HUDEP-2 (cell line): ENCODE results near the gene NUP205.

ENCODE experiments used
- DNase-seq, 76 experiments: peaks; one replicate each; lab custom pipeline; 2025; ENCODE audit not compliant: unreplicated experiment in 76 of 76; lab: John Stamatoyannopoulos, UW

NUP205 gene, protein sequence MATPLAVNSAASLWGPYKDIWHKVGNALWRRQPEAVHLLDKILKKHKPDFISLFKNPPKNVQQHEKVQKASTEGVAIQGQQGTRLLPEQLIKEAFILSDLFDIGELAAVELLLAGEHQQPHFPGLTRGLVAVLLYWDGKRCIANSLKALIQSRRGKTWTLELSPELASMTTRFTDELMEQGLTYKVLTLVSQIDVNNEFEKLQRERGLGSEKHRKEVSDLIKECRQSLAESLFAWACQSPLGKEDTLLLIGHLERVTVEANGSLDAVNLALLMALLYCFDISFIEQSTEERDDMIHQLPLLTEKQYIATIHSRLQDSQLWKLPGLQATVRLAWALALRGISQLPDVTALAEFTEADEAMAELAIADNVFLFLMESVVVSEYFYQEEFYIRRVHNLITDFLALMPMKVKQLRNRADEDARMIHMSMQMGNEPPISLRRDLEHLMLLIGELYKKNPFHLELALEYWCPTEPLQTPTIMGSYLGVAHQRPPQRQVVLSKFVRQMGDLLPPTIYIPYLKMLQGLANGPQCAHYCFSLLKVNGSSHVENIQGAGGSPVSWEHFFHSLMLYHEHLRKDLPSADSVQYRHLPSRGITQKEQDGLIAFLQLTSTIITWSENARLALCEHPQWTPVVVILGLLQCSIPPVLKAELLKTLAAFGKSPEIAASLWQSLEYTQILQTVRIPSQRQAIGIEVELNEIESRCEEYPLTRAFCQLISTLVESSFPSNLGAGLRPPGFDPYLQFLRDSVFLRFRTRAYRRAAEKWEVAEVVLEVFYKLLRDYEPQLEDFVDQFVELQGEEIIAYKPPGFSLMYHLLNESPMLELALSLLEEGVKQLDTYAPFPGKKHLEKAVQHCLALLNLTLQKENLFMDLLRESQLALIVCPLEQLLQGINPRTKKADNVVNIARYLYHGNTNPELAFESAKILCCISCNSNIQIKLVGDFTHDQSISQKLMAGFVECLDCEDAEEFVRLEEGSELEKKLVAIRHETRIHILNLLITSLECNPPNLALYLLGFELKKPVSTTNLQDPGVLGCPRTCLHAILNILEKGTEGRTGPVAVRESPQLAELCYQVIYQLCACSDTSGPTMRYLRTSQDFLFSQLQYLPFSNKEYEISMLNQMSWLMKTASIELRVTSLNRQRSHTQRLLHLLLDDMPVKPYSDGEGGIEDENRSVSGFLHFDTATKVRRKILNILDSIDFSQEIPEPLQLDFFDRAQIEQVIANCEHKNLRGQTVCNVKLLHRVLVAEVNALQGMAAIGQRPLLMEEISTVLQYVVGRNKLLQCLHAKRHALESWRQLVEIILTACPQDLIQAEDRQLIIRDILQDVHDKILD (N-terminal part only)

DNA sequence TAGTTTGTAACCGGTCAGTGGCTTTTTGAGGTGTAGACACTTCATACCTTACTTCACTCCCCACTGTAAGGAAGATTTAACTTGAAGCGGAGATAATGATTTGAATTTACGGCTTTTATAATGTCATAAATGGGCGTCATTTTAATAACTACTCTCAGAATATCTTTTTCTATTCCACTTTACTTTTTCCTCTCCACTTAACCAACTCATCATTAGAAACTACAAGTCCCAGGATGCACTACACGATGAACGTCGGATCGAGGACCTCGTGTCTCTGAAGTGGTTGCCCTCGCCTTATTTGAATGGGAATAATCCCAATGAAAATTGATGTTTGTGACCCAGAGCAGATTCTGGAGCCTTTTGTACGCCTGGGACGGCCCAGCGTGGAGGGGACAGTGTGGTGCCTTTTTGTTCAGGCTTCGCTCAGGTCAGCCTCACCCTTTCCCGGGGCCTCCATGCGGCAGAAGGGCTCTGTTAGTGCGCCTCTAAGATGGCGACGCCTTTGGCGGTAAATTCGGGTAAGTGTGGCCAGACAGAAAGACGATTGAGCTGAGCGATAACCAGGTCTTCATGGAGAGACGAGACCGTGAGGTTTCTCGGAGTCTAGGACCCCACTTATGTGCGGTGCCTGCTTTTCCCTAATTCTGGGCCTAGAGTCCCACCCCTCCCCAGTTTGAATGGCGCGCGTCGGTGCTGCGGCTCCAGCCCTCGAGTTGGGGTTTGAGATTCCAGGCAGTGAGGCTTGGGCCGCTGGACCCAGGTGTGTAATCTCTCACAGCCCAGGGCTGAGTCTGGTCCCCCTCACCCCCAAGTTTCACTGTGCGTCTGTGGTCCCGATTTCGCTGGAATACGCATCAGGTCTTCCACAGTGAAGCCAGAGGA is at the start of gene NUP205:
TSS of gene NUP205 (plus strand) at position 463 of the 882 bp plus-strand sequence. CDS start at position 491, 28 bp downstream.
- peak in 75 of 76 experiments; percentile 9 to 96 (median 64) for DNase-seq

DNA sequence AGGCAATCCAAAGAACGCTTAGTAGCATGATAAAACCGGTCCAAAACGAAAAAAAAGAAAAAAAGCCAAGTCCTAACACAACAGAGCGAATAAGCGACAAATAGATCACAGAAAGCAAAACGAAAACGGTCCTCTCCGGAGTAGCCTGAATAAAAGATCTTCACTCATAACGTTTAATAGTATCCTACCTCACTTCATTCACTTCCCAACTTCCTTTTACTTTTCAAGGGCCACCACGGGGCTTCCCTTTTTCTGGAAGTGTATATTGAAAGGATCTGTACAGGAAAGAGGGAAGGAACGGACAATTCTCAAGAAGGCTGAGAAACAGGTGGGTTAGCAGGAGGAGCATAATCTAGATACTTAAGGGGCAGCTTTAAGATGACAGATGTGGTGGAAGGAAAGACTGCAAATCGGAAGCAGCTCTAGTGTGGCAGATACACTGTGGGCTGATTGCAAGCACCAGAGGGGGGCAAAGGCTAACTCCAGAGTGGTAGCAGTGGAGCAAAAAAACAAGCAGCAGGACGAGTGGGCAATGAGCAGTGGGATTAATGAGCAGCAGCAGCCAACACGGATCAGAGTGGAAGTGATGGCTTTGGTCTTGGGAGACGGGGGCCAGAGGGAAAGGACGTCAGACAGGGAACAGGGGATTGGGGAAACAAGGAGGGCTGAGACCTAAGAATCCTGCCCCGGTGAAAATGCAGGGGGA is 48.7 kb upstream of the NUP205 start:
- DNase-seq = peak in 12 of 76 experiments; percentile 5 to 28 (median 15)

DNA sequence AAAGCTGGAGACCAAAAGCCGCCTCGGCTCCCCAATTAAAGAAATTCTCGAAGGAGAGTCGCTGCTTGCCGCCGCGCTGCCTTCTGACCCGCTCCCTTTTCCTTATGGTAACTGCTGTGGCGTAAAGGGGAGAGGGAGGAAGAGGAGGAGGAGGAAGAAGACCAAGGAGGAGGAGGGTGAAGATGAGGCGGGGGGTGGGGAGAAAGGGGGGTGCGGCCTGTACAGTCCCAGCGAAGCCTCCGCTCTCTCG is 48.2 kb upstream of the NUP205 start:
- DNase-seq = peak in 8 of 76 experiments; percentile 29 to 59 (median 38)

DNA sequence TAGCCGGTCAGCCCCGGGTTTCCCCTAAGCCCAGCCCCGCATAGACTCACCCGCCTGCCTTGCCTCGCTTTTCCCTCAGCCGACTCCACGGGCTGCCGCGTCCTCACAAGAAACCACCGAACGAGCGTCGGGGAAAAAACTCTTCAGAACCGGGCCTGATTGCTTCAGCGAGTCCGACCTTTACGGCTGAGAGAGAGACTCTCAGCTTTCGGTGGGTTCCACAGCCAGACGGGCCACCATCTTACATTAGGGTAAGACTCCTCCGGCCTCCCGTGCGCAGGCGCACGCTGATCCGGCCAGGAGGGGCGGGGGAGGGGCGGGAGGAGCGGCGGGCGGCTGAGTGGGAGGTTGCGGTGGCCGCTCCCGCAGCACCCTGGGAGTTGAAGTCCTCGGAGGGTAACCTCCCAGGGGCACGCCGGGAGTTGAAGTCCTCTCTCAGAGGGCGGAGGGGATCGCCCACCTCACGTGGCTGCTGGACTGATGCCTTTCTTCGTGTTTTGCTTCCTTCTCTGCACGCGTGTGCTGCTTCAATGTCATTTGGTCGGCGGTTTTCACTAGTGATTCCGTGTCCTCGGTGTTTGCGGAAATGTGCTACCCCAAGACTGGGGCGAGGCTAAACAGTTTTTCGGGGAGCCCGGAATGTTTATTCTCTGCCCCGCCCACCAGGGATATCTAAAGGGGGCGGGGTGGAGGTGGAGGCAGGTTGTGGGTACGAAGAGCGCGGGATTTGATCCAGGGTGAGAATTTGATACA is 47.7 kb upstream of the NUP205 start, which contains the start of gene CNOT4:
TSS of gene CNOT4 (minus strand) at position 264 of the 753 bp plus-strand sequence. CDS start 71,771 bp downstream, outside the sequence.
- peak; percentile 61 to 98 (median 92) for DNase-seq

DNA sequence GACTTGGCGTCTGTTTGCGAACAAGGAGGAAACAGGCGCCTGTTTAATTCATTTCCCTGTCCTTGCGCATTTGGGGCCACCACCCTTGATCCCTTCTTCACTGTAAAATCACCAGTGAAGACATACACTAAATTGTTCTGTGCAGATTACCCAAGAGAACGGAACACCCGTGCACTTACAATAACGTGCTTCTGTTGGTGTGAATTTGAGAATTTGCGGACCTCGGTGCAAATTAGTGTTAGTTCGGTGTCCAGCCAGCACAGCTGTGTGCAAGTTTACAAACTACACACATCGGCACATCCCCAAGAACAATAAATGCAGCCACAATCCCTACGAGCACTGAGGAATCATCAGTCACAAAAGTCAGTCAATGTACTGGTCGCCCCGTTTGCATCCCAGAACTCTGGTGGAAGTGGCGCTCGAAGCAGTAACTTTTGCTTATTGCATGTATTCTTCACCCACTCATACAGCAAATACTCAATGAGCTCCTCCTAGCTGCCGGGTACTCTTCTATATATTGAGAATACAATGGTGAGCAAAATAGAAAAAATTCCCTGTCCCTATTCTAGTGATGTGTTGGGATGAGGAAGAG is 47.0 kb upstream of the NUP205 start:
- DNase-seq = peak in 10 of 76 experiments; percentile 1 to 53 (median 15)

DNA sequence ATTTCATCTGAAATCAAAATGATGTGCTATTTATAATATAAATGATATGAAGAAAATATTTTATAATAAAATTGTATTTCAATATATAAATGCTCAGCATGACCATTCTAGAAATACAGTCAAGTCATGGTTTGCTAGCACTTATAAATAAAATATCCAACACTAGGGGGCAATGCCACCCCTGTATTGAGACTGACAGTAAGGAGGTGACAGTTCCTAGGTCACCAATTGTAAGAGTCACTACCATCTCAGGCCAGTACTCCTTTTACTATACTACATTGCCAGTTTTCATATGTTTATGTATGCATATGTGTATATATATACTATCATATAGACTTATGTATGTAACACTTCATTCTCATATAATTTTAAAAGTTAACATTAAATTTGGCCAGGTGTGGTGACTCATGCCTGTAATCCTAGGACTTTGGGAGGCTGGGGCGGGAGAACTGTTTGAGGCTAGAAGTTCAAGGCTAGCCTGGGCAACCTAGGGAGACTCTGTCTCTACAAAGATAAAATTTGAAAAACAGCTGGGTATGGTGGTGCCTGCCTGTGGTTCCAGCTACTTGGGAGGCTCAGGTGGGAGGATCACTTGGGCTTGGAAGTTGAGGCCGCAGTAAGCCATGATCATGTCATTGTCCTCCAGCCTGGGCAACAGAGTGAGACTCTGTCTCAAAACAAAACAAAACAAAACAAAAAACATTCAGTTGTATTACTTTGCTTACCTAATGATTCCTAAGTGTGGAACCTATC is 45.4 kb upstream of the NUP205 start:
- DNase-seq = peak in 41 of 76 experiments; percentile 5 to 82 (median 63)

DNA sequence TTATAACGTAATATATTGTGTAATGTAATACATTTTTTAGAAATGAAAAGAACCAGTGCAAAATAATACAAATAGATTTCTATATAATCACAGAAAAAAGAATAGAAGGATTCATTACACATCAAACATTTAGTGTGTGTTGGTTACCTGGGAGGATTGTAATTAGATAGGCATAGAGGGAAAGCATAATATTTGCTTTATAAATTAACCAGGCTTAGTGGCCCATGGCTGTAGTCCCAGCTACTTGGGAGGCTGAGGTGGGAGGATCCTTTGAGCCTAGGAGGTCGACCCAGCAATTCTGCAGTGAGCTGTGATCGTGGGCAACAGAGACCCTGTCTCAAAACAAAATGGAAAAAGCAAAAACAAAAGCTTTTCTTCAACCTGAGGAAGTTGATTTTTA is 42.9 kb upstream of the NUP205 start:
- no peak for DNase-seq

DNA sequence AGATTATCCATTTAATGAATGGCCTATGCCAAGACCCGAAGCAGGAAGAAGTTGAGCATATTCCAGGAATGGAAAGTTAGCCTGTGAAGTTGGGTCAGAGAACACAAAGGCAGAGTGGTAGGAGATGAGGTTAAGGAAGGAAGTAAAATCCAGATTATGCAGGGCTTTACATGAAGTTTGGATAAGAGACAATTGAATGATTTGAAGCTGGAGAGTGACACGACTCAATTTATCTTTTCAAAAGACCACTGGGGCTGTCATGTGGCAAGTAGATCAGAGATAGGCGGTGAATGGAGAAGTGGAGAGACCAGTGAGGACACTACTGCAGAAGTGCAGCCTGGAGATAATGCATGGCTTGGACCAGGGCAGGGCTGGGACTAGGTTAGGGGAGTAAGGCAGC is 40.7 kb upstream of the NUP205 start:
- peak in 9 of 76 experiments; percentile 5 to 24 (median 9) for DNase-seq

DNA sequence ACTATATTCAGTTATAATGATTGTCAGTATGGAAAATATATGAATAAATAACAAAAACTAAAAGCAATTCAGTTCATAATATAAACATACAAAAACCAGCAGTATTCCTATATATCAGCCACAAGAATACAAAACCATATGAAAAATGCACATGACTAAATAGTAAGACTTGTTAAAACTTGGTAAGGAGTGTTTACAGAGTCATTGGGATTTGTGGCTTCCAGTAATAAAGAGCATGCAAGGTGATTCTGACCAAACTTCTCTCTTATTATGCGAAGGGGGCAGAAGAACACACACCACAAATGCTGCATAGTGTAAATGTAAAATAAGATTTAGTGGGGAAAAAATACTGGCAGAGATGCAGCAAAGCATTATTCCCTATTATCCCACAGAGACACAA is 39.0 kb upstream of the NUP205 start:
- no peak for DNase-seq

DNA sequence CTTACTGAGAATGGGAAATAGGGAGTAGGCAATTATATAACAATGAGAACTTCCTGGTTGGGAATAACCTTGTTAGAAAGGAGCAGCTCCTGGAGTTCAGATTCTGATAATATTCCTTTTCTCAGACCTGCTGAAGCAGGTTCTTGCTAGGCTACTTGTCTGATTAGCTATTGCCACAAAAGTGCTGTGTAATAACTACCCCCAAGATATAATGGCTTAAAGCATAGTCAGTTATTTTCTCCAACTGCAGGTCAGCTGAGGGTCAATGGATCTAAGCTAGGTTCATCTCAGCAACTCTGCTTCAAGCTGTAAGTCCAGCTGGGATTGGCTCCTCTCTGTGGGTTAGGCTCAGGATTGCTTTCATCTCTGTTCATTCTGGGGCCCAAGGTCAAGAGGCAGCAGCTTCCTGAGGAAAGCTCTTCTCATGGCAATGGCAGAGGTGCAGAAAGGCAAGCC is 38.5 kb upstream of the NUP205 start:
- no peak for DNase-seq

DNA sequence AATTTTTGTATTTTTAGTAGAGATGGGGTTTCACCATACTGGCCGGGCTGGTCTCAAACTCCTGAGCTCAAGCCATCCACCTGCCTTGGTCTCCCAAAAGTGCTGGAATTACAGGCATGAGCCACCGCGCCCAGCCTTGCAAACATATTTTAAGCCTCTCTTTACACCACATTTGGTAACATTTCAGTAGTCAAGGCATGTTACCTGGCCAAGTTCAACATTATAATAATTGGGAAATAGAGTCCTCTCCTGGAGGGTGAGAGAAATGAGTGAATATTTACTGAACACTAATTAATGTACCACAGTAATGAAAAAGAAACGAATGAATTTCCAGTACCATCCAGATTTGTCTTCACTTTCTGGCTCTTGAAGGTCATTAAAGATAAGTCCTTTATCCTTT is 37.8 kb upstream of the NUP205 start:
- no peak for DNase-seq

DNA sequence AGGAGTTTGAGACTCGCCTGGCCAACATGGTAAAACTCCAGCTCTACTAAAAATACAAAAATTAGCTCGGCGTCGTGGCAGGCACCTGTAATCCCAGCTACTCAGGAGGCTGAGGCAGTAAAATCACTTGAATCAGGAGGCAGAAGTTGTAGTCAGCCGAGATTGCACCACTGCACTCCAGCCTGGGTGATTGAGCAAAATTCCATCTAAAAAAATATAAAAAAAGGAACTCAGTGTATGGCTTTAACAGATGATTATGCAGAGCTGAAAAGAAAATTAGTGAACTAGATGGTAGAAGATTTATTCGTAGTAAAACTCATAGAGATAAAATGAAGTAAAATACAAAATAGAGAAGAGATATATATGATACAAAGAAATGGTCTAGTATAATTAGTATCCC is 35.2 kb upstream of the NUP205 start:
- no peak for DNase-seq

DNA sequence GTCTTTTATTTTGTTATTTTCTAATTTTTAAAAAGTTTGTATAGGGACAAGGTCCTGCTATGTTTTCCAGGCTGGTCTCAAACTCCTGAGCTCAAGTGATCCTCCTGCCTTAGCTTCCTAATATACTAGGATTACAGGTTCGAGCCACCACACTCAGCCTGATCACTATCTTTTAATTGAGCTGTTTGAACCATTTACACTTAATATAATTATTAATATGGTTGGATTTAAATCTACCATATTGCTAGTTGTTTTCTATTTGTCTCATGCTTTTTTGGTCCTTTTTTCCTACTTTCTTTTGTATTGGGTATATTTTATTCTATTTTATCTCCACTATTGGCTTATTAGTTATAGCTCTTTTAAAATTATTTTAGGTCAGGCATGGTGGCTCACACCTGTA is 34.6 kb upstream of the NUP205 start:
- no peak for DNase-seq

DNA sequence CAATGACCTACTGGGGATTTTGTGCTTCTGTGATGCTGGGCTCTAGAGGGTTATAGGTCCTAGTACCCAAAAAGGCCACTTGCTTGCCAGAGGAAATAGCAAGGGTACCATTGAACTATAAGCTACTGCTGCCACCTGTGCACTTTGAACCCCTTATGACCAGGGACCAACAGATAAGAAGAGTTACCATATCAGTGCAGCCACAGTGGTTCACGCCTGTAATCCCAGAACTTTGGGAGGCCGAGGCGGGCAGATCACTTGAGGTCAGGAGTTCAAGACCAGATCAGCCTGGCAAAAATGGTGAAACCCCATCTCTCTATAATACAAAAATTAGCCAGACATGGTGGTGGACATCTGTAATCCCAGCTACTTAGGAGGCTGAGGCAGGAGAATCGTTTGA is 32.3 kb upstream of the NUP205 start:
- no peak for DNase-seq

DNA sequence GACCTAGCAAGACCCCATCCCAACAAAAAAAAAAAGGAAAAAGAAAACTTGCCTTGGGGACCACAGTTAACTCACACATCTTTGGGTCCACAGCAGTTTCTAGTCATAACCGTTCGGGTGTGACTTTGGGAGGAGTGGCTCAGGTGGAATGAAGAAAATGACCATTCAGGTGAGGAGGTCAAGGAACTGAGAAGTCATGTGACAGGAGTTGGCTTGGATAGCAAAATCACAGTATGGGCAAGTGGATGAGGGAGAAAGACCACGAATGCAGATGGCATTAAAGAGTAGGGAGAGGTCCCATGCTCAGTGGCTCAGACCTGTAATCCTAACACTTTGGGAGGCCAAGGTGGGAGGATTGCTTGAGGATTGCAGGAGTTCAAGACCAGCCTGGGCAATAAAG is 30.7 kb upstream of the NUP205 start:
- no peak for DNase-seq

DNA sequence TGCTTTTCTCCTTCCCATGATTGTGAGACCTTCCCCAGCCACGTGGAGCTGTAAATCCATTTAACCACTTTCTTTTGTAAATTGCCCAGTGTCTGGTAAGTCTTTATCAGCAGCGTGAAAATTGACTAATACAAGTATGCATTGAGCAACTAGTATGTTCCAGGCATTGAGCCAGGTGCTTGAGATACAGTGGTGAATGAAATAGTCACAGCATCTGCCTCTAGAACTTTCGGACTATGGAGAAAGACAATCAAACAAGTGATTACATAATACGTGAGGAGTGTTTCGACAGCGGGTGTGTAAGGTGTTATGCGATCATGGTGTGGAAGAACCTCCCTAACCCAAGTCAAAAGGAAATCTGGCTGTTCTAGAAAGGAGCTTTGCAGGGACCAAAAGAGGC is 21.6 kb upstream of the NUP205 start:
- no peak for DNase-seq

DNA sequence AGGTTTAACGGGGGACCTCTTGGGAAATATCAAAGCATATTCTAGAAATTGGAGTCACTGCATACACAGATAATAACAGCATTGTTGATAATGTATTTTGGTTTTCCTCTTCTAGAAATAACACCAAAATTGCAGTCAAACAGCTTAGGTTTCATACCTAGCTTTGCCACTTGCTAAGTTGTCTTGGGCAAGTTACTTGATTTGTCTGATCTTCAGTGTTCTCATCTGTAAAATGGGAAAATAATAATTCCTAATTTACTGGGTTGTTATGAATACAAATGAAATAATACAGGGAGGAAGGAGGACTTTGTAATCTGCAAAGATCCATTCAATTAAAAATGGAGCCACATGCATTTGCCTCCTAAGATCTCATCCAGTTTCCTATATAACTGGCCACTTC is 20.3 kb upstream of the NUP205 start:
- DNase-seq = no peak
